ENCODE results near the gene MECR. TPM values are rescaled to one million over a fixed set of nuclear protein-coding genes. Genes with fewer than 3 reads are reported as not detected.

MECR gene
- total RNA-seq, 1 donor = 23.5 TPM

GRCh38 chr1:29166291-29166878, 64.3 kb downstream of the MECR start:
- Histone ChIP-seq H3K36me3 (ENCODE audit: insufficient read depth, low read length) (peaks cover 50% of the 10 kb centered on the region), H3K79me2 (ENCODE audit: insufficient read depth, low read length) (peaks cover 100% of the 10 kb centered on the region), H3K27ac (ENCODE audit: low read depth, low read length) (peak overlapping the region; percentile 25), H3K4me3 (ENCODE audit: insufficient read depth, low read length) (no peak overlapping the region), H3K9me3 (ENCODE audit: low read depth, low read length) (no peaks in the 10 kb centered on the region), H3K4me1 (ENCODE audit: insufficient read depth, low read length) (peaks cover 31% of the 10 kb centered on the region), H2AFZ (ENCODE audit: low read length) (no peak overlapping the region), H4K20me1 (ENCODE audit: insufficient read depth, low read length) (peaks cover 80% of the 10 kb centered on the region), H3K27me3 (ENCODE audit: insufficient read depth, low read length) (no peaks in the 10 kb centered on the region), H3K4me2 (ENCODE audit: insufficient read depth, low read length) (no peak overlapping the region)
- DNase-seq (ENCODE audit: insufficient read length, low spot score, missing footprints) = no peak
- TF ChIP-seq CTCF (IDR thresholded peaks at IDR 0.05; ENCODE audit: extremely low read depth, low read depth, low read length) = no peak

- Histone ChIP-seq H3K27ac (ENCODE audit: low read depth, low read length) (no peak overlapping the region), H3K36me3 (ENCODE audit: insufficient read depth, low read length) (peaks cover 64% of the 10 kb centered on the region)
Observed at GRCh38 chr1:29164588-29164987, 66.1 kb downstream of the MECR start.

GRCh38 chr1:29162476-29163138, 68.1 kb downstream of the MECR start:
- DNase-seq (ENCODE audit: insufficient read length, low spot score, missing footprints) = no peak
- H2AFZ ChIP-seq (ENCODE audit: low read length) = no peak overlapping the region
- H3K79me2 ChIP-seq (ENCODE audit: insufficient read depth, low read length) = peaks cover 93% of the 10 kb centered on the region
- no peaks in the 10 kb centered on the region for H3K9me3 ChIP-seq (ENCODE audit: low read depth, low read length)
- peaks cover 59% of the 10 kb centered on the region for H4K20me1 ChIP-seq (ENCODE audit: insufficient read depth, low read length)
- peak overlapping the region; percentile 59 for H3K27ac ChIP-seq (ENCODE audit: low read depth, low read length)
- no peaks in the 10 kb centered on the region for H3K27me3 ChIP-seq (ENCODE audit: insufficient read depth, low read length)
- no peak overlapping the region for H3K4me3 ChIP-seq (ENCODE audit: insufficient read depth, low read length)
- H3K4me1 ChIP-seq (ENCODE audit: insufficient read depth, low read length) = peaks cover 19% of the 10 kb centered on the region
- TF ChIP-seq CTCF (IDR thresholded peaks at IDR 0.05; ENCODE audit: extremely low read depth, low read depth, low read length) = no peak
- peaks cover 77% of the 10 kb centered on the region for H3K36me3 ChIP-seq (ENCODE audit: insufficient read depth, low read length)
- no peak overlapping the region for H3K4me2 ChIP-seq (ENCODE audit: insufficient read depth, low read length)

More at GRCh38 chr1:29164588-29164987, 66.1 kb downstream of the MECR start:
- DNase-seq (ENCODE audit: insufficient read length, low spot score, missing footprints) = no peak
- H3K4me1 ChIP-seq (ENCODE audit: insufficient read depth, low read length) = peaks cover 19% of the 10 kb centered on the region
- no peak overlapping the region for H2AFZ ChIP-seq (ENCODE audit: low read length)
- H3K9me3 ChIP-seq (ENCODE audit: low read depth, low read length) = no peaks in the 10 kb centered on the region
- no peak overlapping the region for H3K4me2 ChIP-seq (ENCODE audit: insufficient read depth, low read length)
- no peak overlapping the region for H3K4me3 ChIP-seq (ENCODE audit: insufficient read depth, low read length)
- H3K27me3 ChIP-seq (ENCODE audit: insufficient read depth, low read length) = no peaks in the 10 kb centered on the region
- H3K79me2 ChIP-seq (ENCODE audit: insufficient read depth, low read length) = peaks cover 98% of the 10 kb centered on the region
- H4K20me1 ChIP-seq (ENCODE audit: insufficient read depth, low read length) = peaks cover 74% of the 10 kb centered on the region
- TF ChIP-seq CTCF (IDR thresholded peaks at IDR 0.05; ENCODE audit: extremely low read depth, low read depth, low read length) = no peak

GRCh38 chr1:29162025-29162424, 68.7 kb downstream of the MECR start:
- no peak overlapping the region for H3K4me2 ChIP-seq (ENCODE audit: insufficient read depth, low read length)
- H3K9me3 ChIP-seq (ENCODE audit: low read depth, low read length) = no peaks in the 10 kb centered on the region
- H3K4me3 ChIP-seq (ENCODE audit: insufficient read depth, low read length) = no peak overlapping the region
- H3K27me3 ChIP-seq (ENCODE audit: insufficient read depth, low read length) = no peaks in the 10 kb centered on the region
- peak overlapping the region; percentile 59 for H3K27ac ChIP-seq (ENCODE audit: low read depth, low read length)
- H3K79me2 ChIP-seq (ENCODE audit: insufficient read depth, low read length) = peaks cover 92% of the 10 kb centered on the region
- no peak for DNase-seq (ENCODE audit: insufficient read length, low spot score, missing footprints)
- peaks cover 57% of the 10 kb centered on the region for H4K20me1 ChIP-seq (ENCODE audit: insufficient read depth, low read length)
- no peak overlapping the region for H2AFZ ChIP-seq (ENCODE audit: low read length)
- H3K4me1 ChIP-seq (ENCODE audit: insufficient read depth, low read length) = peaks cover 19% of the 10 kb centered on the region
- peaks cover 82% of the 10 kb centered on the region for H3K36me3 ChIP-seq (ENCODE audit: insufficient read depth, low read length)
- TF ChIP-seq CTCF (IDR thresholded peaks at IDR 0.05; ENCODE audit: extremely low read depth, low read depth, low read length) = no peak

All from osteoblast (primary cell).